NCI-H1417 treated with DMSO at 0.1 percent for 48 hours (cell line): ENCODE data around the gene TRIM28.

Experiments
- DNase-seq: peaks from one replicate; lab custom pipeline; 2025; lab: John Stamatoyannopoulos, UW

TRIM28 gene

DNA sequence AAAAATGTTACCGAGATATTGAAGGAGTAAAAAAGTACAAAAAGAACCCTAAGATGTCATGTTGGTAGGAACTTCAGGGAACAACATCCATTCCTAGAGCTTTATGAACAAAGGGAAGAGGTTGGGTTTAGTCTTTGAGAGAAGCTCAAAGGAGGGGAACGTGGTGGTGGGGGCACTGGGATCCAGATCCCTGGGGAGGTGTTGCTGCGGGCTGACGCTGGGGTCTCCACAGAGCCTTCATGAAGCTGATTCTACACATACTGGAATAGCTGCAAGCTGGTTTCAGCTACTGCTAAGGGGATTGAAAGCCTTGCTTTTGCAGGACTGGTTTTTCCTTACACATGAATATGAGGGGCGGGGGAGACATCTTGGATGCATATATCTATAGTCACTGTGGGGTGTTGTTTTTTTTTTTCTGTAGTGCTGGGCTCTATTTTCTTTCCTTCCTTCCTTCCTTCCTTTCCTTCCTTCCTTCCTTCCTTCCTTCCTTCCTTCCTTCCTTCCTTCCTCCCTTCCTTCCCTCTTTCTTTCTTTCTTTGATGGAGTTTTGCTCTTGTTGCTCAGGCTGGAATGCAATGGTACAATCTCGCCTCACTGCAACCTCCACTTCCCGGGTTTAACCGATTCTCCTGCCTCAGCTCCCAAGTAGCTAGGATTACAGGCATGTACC lies 35.7 kb downstream of the TRIM28 start:
- no peak for DNase-seq

DNA sequence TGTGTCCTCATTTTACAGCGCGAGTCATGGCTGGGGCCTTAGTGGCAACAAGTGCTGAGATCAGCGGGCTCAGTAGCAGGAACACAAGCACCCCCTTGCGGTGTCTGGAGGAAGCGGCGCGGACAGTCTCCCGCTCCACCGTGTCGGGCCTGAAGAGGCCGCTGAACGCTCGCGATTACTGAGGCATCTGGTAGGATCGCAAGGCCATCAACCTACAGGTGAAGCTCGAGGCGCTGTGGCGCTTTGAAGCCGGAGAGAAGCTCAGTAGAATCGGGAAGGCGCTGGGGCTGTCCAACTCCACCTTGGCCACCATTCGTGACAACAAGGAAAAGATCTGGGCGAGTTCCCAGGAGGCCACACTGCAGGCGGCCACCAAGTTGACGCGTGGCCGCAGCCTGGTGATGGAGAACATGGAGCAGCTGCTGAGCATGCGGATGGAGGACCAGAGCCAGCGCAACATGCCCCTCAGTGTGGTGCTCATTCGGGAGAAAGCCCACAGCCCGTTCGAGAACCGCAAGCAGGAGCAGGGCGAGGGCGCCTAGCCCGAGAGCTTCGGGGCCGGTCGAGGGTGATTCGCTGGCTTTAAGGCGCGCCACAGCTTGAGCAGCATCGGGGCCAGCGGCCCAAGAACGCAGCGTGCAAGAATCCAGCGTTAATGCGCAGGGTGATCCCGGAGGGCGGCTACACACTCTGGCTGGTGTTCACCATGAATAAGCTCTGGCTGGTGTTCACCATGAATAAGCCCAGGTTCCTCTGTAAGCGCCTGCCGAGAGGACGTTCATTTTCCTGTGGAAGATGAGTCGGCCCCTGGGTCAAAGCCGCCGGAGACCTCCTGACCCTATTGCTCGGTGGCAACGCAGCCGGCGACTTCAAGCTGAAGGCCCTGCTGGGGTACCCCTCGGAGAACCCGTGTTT lies 37.6 kb downstream of the TRIM28 start:
- DNase-seq, result no peak

DNA sequence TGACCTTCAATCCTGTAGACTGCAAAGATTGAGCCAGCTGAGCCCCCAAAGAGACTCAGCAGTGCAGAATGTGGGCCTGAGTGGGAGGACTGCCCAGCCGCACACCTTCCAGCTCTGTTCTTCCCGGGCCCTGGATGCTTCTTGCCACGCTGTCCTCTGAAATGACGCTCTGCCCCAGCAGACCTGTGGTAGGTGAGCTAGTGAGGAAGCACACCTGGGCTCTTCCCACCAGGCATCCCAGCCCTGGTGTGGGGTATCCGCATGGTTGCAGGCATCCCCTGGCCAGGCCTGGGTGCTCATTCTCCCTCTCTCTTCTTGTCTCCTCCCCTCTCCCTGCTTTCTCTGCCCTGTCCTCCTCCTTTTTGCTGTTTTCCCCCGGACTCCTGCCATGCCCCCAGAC lies 39.1 kb downstream of the TRIM28 start:
- no peak for DNase-seq

DNA sequence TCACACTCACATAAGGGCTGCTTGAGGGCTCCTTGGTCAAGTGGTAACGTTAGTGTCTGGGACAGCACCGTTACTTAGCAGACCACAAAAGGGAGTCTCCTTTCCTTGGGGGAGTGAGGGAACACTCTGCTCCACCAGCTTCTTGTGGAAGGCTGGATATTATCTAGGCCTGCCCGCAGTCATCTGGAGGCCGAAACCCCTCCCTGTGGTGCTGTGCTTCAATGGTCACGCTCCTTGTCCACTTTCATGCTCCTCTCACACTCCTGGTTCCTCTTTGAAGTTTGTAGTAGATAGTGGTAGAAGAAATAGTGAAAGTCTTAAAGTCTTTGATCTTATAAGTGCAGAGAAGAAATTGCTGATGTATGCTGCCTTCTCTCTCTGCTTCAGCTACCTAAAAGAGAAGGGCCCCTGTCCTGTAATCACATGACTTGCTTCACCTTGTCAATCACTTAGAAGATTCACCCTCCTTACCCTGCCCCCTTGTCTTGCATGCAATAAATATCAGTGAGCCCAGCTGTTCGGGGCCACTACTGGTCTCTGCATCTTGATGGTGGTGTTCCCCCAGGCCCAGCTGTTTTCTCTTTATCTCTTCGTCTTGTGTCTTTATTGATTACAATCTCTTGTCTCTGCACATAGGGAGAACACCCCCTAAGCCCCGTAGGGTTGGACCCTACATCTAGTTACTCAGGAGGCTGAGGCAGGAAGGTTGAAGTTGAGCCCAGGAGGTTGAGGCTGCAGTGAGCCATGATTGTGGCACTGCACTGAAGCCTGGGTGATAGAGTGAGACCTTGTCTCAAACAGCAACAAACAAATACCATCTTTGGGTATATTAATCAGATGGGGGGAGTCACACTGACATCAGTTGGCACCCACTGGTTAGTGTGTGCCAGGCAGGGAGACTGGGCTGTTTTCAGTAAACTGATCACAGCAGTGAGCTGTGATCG lies 40.9 kb downstream of the TRIM28 start:
- DNase-seq, result no peak

DNA sequence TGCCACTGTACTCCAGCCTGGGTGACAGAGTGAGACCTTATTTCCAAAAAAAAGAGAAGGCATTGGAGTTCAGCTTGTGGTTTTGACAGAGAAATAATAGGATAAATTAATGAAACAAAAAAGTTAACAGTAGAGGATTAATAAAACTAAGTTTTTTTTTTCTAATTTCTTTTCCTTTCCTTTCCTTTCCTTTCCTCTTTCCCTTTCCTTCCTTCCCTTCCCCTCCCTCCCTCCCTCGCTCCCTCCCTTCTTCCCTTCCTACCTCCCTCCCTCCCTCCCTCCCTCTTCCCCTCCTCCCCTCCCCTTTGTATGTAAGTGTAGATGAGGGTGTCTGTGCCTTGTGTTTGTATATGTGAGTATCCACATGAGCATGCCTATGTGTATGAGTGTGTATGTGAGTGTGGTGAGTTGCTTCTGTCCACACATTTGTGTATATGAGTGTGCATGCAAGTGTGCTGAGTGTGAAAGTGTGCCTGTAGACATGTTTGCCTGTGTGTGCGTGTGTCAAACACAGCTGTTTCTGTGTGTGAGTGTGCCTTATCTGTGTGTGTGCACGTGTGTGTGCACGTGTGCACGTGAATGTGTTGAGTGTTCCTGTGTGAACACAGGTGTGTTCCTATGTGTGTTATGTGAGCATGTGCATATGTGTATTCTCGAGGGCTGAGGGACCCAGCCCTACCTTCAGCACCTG lies 41.7 kb downstream of the TRIM28 start:
- DNase-seq, result no peak

DNA sequence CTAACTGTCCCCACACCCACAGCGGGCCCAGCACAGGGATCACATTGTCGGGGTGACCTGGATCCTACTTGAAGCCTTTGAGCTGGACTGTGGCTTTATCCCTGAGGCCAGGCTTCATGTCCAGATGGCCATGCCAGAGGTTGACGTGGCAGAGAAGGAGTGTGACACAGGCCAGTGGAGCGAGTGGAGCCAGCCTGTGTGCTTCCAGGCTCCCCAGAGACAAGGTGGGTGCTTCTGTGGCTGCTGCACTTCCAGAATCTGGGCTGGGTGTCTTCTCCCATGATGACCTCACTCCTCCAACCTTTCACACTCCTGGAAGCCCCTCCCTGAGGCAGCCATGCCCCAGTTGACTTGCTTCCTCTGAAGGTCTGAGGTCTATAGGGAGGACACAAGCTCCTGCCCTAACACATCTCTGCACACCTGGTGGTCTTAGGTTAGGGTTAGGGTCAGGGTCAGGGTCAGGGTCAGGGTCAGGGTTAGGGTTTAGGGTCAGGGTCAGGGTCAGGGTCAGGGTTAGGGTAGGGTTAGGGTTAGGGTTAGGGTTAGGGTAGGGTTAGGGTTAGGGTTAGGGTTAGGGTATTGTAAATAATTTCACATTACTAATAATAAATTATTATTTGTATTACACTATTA lies 42.4 kb downstream of the TRIM28 start:
- DNase-seq, result no peak
